A549 (cell line): ENCODE results near the gene IGFBP2. TPM values are rescaled to one million over a fixed set of nuclear protein-coding genes. Genes with fewer than 3 reads are reported as not detected.

Source experiments
- ATAC-seq, 2 experiments: fragments of 200-7000 bp in 1 of 2; fragments of >200 bp in 1 of 2; cut with Nextera tagmentation in 1 of 2; cut with Tn5 transposase in 1 of 2; 3 replicates each; pipeline versions ENCODE4 v1.8.0 to v1.9.1; 2018 to 2020; ENCODE audit warnings: mild to moderate bottlenecking in 1 of 2, moderate library complexity in 1 of 2
- CTCF ChIA-PET: fragments of 300-600 bp; sonication (Branson Sonifier 250); formaldehyde crosslinking; extraction: SDS; loops from one replicate; lab custom pipeline; 2021; ENCODE audit warnings: antibody characterized with exemption, inconsistent platforms; lab: Yijun Ruan, JAX
- POLR2A ChIA-PET: fragments of 350-600 bp; formaldehyde crosslinking; extraction: SDS; loops from one replicate; lab custom pipeline; 2021; ENCODE audit warnings: antibody characterized with exemption, inconsistent platforms; lab: Yijun Ruan, JAX
- DNase-seq, 2 experiments: peaks; one replicate each; pipeline versions ENCODE4 v3.0.0 to v3.0.0-alpha.2; 2011 to 2016; ENCODE audit warnings: low read depth in 1 of 2, low spot score in 1 of 2
- FAIRE-seq: peaks from 2 replicates; lab custom pipeline; 2011; peaks lifted over from hg19 to GRCh38; lab: Jason Lieb, UNC
- H3K27ac ChIP-seq, 2 experiments: fragments of >200 bp; sonication (Bioruptor Twin); formaldehyde crosslinking; 3 replicates each; pipeline ENCODE4 v1.5.1; 2016 to 2017
- H3K4me1 ChIP-seq: fragments of >200 bp; sonication (Bioruptor Twin); formaldehyde crosslinking; 3 replicates; pipeline ENCODE4 v1.6.1; 2016
- H3K4me2 ChIP-seq: fragments of >200 bp; sonication (Bioruptor Twin); formaldehyde crosslinking; 3 replicates; pipeline ENCODE4 v1.6.1; 2016
- H3K4me3 ChIP-seq: fragments of >200 bp; sonication (Bioruptor Twin); formaldehyde crosslinking; 3 replicates; pipeline ENCODE4 v1.5.1; 2016
- H3K9me3 ChIP-seq: fragments of >200 bp; sonication (Bioruptor Twin); formaldehyde crosslinking; 3 replicates; pipeline ENCODE4 v1.6.1; 2016
- CBX2 ChIP-seq: fragments of 200-600 bp; sonication (generic); IDR thresholded peaks from 2 replicates; pipeline ENCODE4 v1.6.1; 2016; ENCODE audit warnings: low read depth, mild to moderate bottlenecking, borderline replicate concordance
- CBX8 ChIP-seq: fragments of 200-600 bp; sonication (generic); IDR thresholded peaks from 2 replicates; pipeline ENCODE4 v1.6.1; 2016
- CEBPB ChIP-seq, 2 experiments: fragments of >200 bp in 1 of 2; sonication (Bioruptor Twin) in 1 of 2; formaldehyde crosslinking in 1 of 2; IDR thresholded peaks; 2 replicates each; pipeline ENCODE4 v1.6.1; 2012 to 2016
- CHD2 ChIP-seq: fragments of 150-350 bp; IDR thresholded peaks from 2 replicates; pipeline ENCODE4 v1.6.1; 2014; ENCODE audit warnings: low read length; ENCODE audit not compliant: partially characterized antibody
- CHD4 ChIP-seq: fragments of 200-600 bp; sonication (generic); IDR thresholded peaks from 2 replicates; pipeline ENCODE4 v1.6.1; 2016; ENCODE audit warnings: antibody characterized with exemption, mild to moderate bottlenecking, borderline replicate concordance
- EHMT2 ChIP-seq: fragments of 200-600 bp; sonication (generic); IDR thresholded peaks from 2 replicates; pipeline ENCODE4 v1.6.1; 2016; ENCODE audit warnings: antibody characterized with exemption, low read depth, mild to moderate bottlenecking, moderate library complexity
- FOSL2 ChIP-seq, 2 experiments: fragments of 450-650 bp in 1 of 2; fragments of >200 bp in 1 of 2; sonication (Bioruptor Twin) in 1 of 2; formaldehyde crosslinking; IDR thresholded peaks; 2 replicates each; pipeline versions ENCODE4 v1.5.0 to v1.6.1; 2016 to 2020; ENCODE audit warnings: mild to moderate bottlenecking in 1 of 2, moderate library complexity in 1 of 2
- KDM1A ChIP-seq: fragments of 200-600 bp; sonication (generic); IDR thresholded peaks from 2 replicates; pipeline ENCODE4 v1.6.1; 2016; ENCODE audit warnings: low read depth, mild to moderate bottlenecking
- MAFK ChIP-seq: fragments of 450-650 bp; IDR thresholded peaks from 2 replicates; pipeline ENCODE4 v1.6.1; 2014; ENCODE audit not compliant: partially characterized antibody
- MYC ChIP-seq: IDR thresholded peaks from 2 replicates; pipeline ENCODE4 v1.6.1; 2012; ENCODE audit warnings: mild to moderate bottlenecking, inconsistent platforms, low read length, improper control_type of control experiment, borderline replicate concordance
- NFE2L2 ChIP-seq: fragments of 150-350 bp; conservative IDR thresholded peaks from 2 replicates; pipeline ENCODE4 v1.6.1; 2014; ENCODE audit warnings: low read length
- NPAS2 ChIP-seq: fragments of 250-450 bp; sonication (Bioruptor Pico); IDR thresholded peaks from 2 replicates; pipeline ENCODE4 v1.8.0; 2022; ENCODE audit warnings: mild to moderate bottlenecking, moderate library complexity, borderline replicate concordance
- NR3C1 ChIP-seq: fragments of >200 bp; sonication (Bioruptor Twin); formaldehyde crosslinking; IDR thresholded peaks from 3 replicates; pipeline ENCODE4 v1.6.1; 2017
- PHF8 ChIP-seq: fragments of 200-600 bp; sonication (generic); IDR thresholded peaks from 2 replicates; pipeline ENCODE4 v1.6.1; 2016; ENCODE audit warnings: low read depth, mild to moderate bottlenecking, antibody characterized with exemption, moderate library complexity, borderline replicate concordance
- POLR2A ChIP-seq: IDR thresholded peaks from 2 replicates; pipeline ENCODE4 v1.6.1; 2012; ENCODE audit warnings: mild to moderate bottlenecking, low read length
- POLR2AphosphoS2 ChIP-seq: conservative IDR thresholded peaks from 2 replicates; pipeline ENCODE4 v1.6.1; 2012; ENCODE audit warnings: low read length, improper control_type of control experiment, inconsistent platforms
- RAD21 ChIP-seq, 2 experiments: fragments of >200 bp in 1 of 2; sonication (Bioruptor Twin) in 1 of 2; formaldehyde crosslinking in 1 of 2; IDR thresholded peaks in 1 of 2; conservative IDR thresholded peaks in 1 of 2; 2 replicates in 1 of 2; 3 replicates in 1 of 2; pipeline ENCODE4 v1.6.1; 2012 to 2018; ENCODE audit warnings: inconsistent platforms in 1 of 2
- RARB ChIP-seq: fragments of 250-450 bp; sonication (Bioruptor Pico); IDR thresholded peaks from 2 replicates; pipeline ENCODE4 v1.8.0; 2021; ENCODE audit warnings: mild to moderate bottlenecking, moderate library complexity
- RCOR1 ChIP-seq: fragments of 150-350 bp; IDR thresholded peaks from 2 replicates; pipeline ENCODE4 v1.6.1; 2014; ENCODE audit warnings: antibody characterized with exemption, low read length, low read depth
- RFX5 ChIP-seq: fragments of 450-650 bp; IDR thresholded peaks from 2 replicates; pipeline ENCODE4 v1.7.1; 2014; ENCODE audit warnings: antibody characterized with exemption, mild to moderate bottlenecking, moderate library complexity
- SREBF2 ChIP-seq: fragments of 450-650 bp; IDR thresholded peaks from 2 replicates; pipeline ENCODE4 v1.6.1; 2014; ENCODE audit warnings: mild to moderate bottlenecking, moderate library complexity
- TFCP2L1 ChIP-seq: fragments of 250-450 bp; sonication (Bioruptor Pico); IDR thresholded peaks from 2 replicates; pipeline ENCODE4 v1.5.0; 2021; ENCODE audit warnings: mild to moderate bottlenecking
- TP53 ChIP-seq: fragments of 250-450 bp; sonication (Bioruptor Pico); IDR thresholded peaks from 2 replicates; pipeline ENCODE4 v1.5.0; 2021; ENCODE audit warnings: mild to moderate bottlenecking, moderate library complexity
- ZFP36 ChIP-seq: fragments of 450-650 bp; IDR thresholded peaks from 2 replicates; pipeline ENCODE4 v1.6.1; 2014; ENCODE audit warnings: borderline replicate concordance; ENCODE audit not compliant: partially characterized antibody
- ZSCAN20 ChIP-seq: fragments of 250-450 bp; sonication (Bioruptor Pico); IDR thresholded peaks from 2 replicates; pipeline ENCODE4 v1.8.0; 2022; ENCODE audit warnings: mild to moderate bottlenecking, moderate library complexity
- WGBS: methylation state at CpG from one replicate; pipeline ENCODE4 v1.1.6; 2017; ENCODE audit errors: missing lambda C conversion rate; 5-methylcytosine and 5-hydroxymethylcytosine counted together
- polyA plus RNA-seq, 4 experiments: library from polyadenylated mRNA; depleted of rRNA in 3 of 4; stranded (reverse); fragments of >200 nt; fragmentation: RNase III in 1 of 4; extraction: RNeasy Plus Mini Kit Qiagen cat#74134 plus additional on column Dnase treatment in 1 of 4; gene quantifications; 2 replicates in 3 of 4; 3 replicates in 1 of 4; pipeline ENCODE4 v1.2.3, GENCODE V29; 2011 to 2017
- TF ChIP-seq, protein P1 (sequence below): fragments of >200 bp; sonication (Bioruptor Twin); formaldehyde crosslinking; IDR thresholded peaks from 3 replicates; pipeline ENCODE4 v1.6.1; 2016
- TF ChIP-seq, protein P2 (sequence below): fragments of 450-650 bp; IDR thresholded peaks from 2 replicates; pipeline ENCODE4 v1.6.1; 2014; ENCODE audit warnings: antibody characterized with exemption
- TF ChIP-seq, protein P3 (sequence below): fragments of >200 bp; sonication (Bioruptor Twin); formaldehyde crosslinking; IDR thresholded peaks from 2 replicates; pipeline ENCODE4 v1.6.1; 2016
- TF ChIP-seq, protein P4 (sequence below): fragments of 150-350 bp; IDR thresholded peaks from 2 replicates; pipeline ENCODE4 v1.6.1; 2014; ENCODE audit warnings: low read depth, mild to moderate bottlenecking, low read length

IGFBP2 gene
- polyA plus RNA-seq, 2 of the 4 experiments (the other 2 are of a cell fraction) = 26.1 to 34.9 TPM

DNA sequence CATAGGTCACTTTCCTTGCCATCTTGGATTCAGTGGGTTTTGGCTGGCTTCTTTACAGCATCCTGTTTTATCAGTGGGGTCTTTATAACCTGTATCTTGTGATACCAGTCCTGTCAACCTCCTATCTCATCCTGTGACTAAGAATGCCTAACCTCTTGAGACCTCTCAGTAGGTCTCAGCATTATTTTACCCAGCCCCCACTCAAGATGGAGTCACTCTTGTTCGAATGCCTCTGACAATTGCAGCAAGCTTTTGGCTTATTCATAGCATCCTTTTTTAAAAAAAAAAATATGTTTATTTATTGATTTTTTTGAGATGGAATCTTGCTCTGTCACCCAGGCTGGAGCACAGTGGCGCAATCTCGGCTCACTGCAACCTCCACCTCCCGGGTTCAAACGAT is 24.7 kb upstream of the IGFBP2 start:
- TF ChIP-seq SREBF2 (no peak), POLR2A (no peak), RFX5 (no peak), RARB (CRISPR knock-in tag) (no peak), CHD4 (no peak), EHMT2 (no peak), ZSCAN20 (CRISPR knock-in tag) (no peak), CBX8 (no peak), TP53 (no peak), ZFP36 (no peak), RCOR1 (no peak), FOSL2 (IDR thresholded peaks at IDR 0.05) (no peak), FOSL2 (CRISPR knock-in tag; IDR thresholded peaks at IDR 0.05) (no peak)
- TF ChIP-seq, protein P1, sequence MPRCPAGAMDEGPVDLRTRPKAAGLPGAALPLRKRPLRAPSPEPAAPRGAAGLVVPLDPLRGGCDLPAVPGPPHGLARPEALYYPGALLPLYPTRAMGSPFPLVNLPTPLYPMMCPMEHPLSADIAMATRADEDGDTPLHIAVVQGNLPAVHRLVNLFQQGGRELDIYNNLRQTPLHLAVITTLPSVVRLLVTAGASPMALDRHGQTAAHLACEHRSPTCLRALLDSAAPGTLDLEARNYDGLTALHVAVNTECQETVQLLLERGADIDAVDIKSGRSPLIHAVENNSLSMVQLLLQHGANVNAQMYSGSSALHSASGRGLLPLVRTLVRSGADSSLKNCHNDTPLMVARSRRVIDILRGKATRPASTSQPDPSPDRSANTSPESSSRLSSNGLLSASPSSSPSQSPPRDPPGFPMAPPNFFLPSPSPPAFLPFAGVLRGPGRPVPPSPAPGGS = no peak
- TF ChIP-seq, protein P2, sequence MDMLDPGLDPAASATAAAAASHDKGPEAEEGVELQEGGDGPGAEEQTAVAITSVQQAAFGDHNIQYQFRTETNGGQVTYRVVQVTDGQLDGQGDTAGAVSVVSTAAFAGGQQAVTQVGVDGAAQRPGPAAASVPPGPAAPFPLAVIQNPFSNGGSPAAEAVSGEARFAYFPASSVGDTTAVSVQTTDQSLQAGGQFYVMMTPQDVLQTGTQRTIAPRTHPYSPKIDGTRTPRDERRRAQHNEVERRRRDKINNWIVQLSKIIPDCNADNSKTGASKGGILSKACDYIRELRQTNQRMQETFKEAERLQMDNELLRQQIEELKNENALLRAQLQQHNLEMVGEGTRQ = no peak
- TF ChIP-seq, protein P3, sequence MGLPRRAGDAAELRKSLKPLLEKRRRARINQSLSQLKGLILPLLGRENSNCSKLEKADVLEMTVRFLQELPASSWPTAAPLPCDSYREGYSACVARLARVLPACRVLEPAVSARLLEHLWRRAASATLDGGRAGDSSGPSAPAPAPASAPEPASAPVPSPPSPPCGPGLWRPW = no peak
- FAIRE-seq (no peak), DNase-seq (no peak), ATAC-seq (no peak)
- H3K9me3 ChIP-seq = no peaks in the 10 kb centered on the region
- POLR2A ChIA-PET = no interaction called here
- 0 out of 3 replicates have a peak, but pooled peaks cover 3% of the 10 kb centered on the region for H3K4me1 ChIP-seq
- CTCF ChIA-PET = no interaction called here
- no peak overlapping the region for H3K27ac ChIP-seq
- WGBS = 78% methylated on average over 5 of the region's 5 CpGs
- no peak overlapping the region for H3K4me2 ChIP-seq
- no peak overlapping the region for H3K4me3 ChIP-seq

DNA sequence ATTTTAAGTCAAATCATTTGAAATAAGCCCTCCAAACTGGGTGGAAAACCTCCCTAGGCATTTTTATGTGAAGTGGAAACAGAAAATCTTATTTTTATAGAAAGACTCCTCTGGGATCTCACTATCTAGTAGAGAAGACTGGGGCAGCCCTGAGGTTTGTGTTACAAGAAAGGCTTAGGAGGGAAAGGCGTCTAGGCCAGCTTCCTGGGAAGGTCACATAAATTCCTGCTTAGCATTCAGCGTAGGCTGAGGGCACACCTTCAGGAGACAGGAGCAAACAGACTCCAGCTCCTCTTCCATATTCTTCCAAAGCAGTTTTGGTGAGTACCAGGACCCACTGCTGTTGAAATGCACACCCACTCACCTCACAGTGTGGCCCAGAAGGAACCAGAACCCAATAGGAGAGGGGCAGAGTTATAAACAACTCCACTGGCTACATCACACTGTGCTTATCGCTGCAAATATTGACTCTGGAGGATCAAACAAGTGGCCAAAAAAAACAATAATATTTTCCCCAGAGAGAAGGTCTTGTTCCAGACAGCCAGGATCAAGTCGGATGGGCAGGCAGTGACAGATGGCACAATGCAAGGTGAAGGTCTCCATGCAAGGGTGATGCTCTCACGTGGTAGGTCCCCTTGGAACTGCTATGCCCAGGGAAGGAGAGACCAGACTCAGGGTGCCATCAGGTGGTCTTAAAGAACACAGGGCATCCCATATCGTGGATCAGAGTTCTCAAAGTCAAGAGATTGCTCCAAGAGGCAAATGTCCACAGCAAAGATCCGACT is 17.7 kb upstream of the IGFBP2 start:
- FAIRE-seq = no peak

DNA sequence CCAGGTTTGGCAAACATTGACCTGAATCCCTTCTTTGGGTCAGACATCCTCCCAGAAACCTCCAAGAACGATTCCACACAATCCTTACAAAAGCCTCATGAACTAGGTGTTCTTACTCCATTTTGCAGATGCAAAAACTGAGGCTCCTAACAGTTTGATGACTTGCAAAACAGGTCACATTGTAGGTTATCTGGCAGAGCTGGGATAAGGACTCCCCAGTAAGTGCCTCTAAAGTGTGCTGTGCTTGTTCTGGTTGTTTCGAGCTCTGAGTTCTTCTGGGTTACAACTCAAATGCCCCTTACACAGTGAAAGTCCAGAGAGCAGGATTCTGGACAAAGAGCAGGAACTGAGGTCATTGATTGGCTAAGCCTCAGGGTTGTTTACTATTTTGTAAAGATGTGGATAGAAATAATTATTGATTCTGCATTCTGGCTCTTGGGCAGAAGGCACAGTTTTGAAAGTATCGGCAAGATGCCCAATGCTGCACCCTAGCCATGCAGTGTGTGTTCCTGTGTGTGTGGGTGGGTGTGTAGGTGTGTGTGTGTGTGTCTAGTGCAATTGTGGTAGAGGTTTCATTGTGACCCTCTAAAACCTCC is 17.0 kb upstream of the IGFBP2 start:
- Histone ChIP-seq H3K4me3 (no peak overlapping the region), H3K27ac (no peak overlapping the region), H3K9me3 (no peaks in the 10 kb centered on the region), H3K4me1 (no peaks in the 10 kb centered on the region; the same call in 2 of the 3 replicates), H3K4me2 (no peak overlapping the region)
- TF ChIP-seq EHMT2 (no peak), SREBF2 (no peak), CHD2 (no peak), NFE2L2 (no peak), RARB (CRISPR knock-in tag) (no peak), TFCP2L1 (CRISPR knock-in tag) (no peak), RAD21 (conservative IDR thresholded peaks at IDR 0.05 in 1 of 2, IDR thresholded peaks at IDR 0.05 in 1 of 2) (no peak), PHF8 (no peak), NR3C1 (no peak), CHD4 (no peak), KDM1A (no peak), CEBPB (IDR thresholded peaks at IDR 0.05) (no peak)
- DNase-seq (no peak), ATAC-seq (no peak), FAIRE-seq (no peak)
- 62% methylated on average over 3 of the region's 3 CpGs for WGBS
- POLR2A ChIA-PET = no interaction called here
- CTCF ChIA-PET = no interaction called here

More for the DNA sequence above, 17.7 kb upstream of the IGFBP2 start:
- POLR2A ChIA-PET = no interaction called here
- CTCF ChIA-PET = no interaction called here
- H3K27ac ChIP-seq = no peak overlapping the region
- ATAC-seq = no peak
- H3K9me3 ChIP-seq = no peaks in the 10 kb centered on the region
- DNase-seq = no peak
- TF ChIP-seq CHD2 (no peak), NPAS2 (CRISPR knock-in tag) (no peak), CBX2 (no peak), TP53 (no peak), RFX5 (no peak), POLR2AphosphoS2 (no peak), KDM1A (no peak), MAFK (no peak), MYC (no peak)
- TF ChIP-seq, protein P4, sequence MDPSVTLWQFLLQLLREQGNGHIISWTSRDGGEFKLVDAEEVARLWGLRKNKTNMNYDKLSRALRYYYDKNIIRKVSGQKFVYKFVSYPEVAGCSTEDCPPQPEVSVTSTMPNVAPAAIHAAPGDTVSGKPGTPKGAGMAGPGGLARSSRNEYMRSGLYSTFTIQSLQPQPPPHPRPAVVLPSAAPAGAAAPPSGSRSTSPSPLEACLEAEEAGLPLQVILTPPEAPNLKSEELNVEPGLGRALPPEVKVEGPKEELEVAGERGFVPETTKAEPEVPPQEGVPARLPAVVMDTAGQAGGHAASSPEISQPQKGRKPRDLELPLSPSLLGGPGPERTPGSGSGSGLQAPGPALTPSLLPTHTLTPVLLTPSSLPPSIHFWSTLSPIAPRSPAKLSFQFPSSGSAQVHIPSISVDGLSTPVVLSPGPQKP = no peak
- no peak overlapping the region for H3K4me3 ChIP-seq
- no peak overlapping the region for H3K4me2 ChIP-seq
- 37% methylated on average over 7 of the region's 7 CpGs for WGBS
- no peaks in the 10 kb centered on the region; the same call in 2 of the 3 replicates for H3K4me1 ChIP-seq
